Measurements from ENCODE around the gene PLXNB3.
A peak's percentile ranks its signal among the peaks of the same experiment; 100 is the strongest.
"Not testable (repeated sequence)": the region's sequence is repeated elsewhere in the genome, so short reads cannot be mapped to it uniquely, and the experiment has no call there.

The PLXNB3 gene

GRCh38 chrX:153763989-153764755 lies at the start of gene PLXNB3:
Gene PLXNB3 (plus strand): TSS chrX:153764249. CDS start chrX:153765536, 1,287 bp downstream.
- peak; percentile 65 for DNase-seq

GRCh38 chrX:153714256-153714655 lies 49.8 kb upstream of the PLXNB3 start:
- no peak for DNase-seq

- no peak for DNase-seq
Observed at GRCh38 chrX:153717445-153717844, 46.6 kb upstream of the PLXNB3 start.

GRCh38 chrX:153719238-153719637 lies 44.8 kb upstream of the PLXNB3 start:
- DNase-seq = no peak

- no peak for DNase-seq
Observed at GRCh38 chrX:153719701-153720100, 44.3 kb upstream of the PLXNB3 start.

GRCh38 chrX:153722704-153723350 lies 41.2 kb upstream of the PLXNB3 start:
- no peak for DNase-seq

GRCh38 chrX:153723351-153724251 lies 40.4 kb upstream of the PLXNB3 start:
- peak; percentile 14 for DNase-seq

GRCh38 chrX:153724252-153725038 lies 39.6 kb upstream of the PLXNB3 start, which contains the start of the genes ABCD1 and BCAP31:
Gene ABCD1 (plus strand): TSS chrX:153724856. CDS start chrX:153725267, 411 bp downstream.
Gene BCAP31 (minus strand): TSS chrX:153724387. CDS start chrX:153723244, 1,143 bp downstream.
- peak; percentile 83 for DNase-seq

GRCh38 chrX:153725039-153725831 lies 38.8 kb upstream of the PLXNB3 start:
- no peak for DNase-seq

- no peak for DNase-seq
Observed at GRCh38 chrX:153725832-153726285, 38.2 kb upstream of the PLXNB3 start.

GRCh38 chrX:153726286-153727122 lies 37.5 kb upstream of the PLXNB3 start:
- peak; percentile 19 for DNase-seq

- DNase-seq = no peak
Observed at GRCh38 chrX:153727123-153727931, 36.7 kb upstream of the PLXNB3 start.

- DNase-seq = no peak
Observed at GRCh38 chrX:153728095-153728494, 36.0 kb upstream of the PLXNB3 start.

GRCh38 chrX:153728951-153729631 lies 35.0 kb upstream of the PLXNB3 start:
- no peak for DNase-seq

GRCh38 chrX:153730115-153730514 lies 33.9 kb upstream of the PLXNB3 start:
- not testable (repeated sequence) for DNase-seq

- DNase-seq = no peak
Observed at GRCh38 chrX:153731117-153731844, 32.8 kb upstream of the PLXNB3 start.

GRCh38 chrX:153731845-153732215 lies 32.2 kb upstream of the PLXNB3 start:
- DNase-seq = no peak

GRCh38 chrX:153732401-153732800 lies 31.6 kb upstream of the PLXNB3 start:
- no peak for DNase-seq

All from fibroblast of upper back skin (primary cell).